GM21515 (cell line): ENCODE results near the gene TPT1.
"Not testable (repeated sequence)": the region's sequence is repeated elsewhere in the genome, so short reads cannot be mapped to it uniquely, and the experiment has no call there.

Source experiments
- ATAC-seq: cut with Tn5 transposase; IDR thresholded peaks from one replicate; pipeline ENCODE4 v1.9.1; 2021; ENCODE audit not compliant: unreplicated experiment

The TPT1 gene

GRCh38 chr13:45368005-45368404 is 27.0 kb upstream of the TPT1 start:
- no peak for ATAC-seq

GRCh38 chr13:45367358-45367757 is 26.4 kb upstream of the TPT1 start:
- peak; percentile 92 for ATAC-seq

- no peak for ATAC-seq
These were observed 24.5 kb upstream of the TPT1 start for GRCh38 chr13:45365558-45365885.

GRCh38 chr13:45364876-45365557 is 24.0 kb upstream of the TPT1 start:
- ATAC-seq: no peak

GRCh38 chr13:45362939-45363338 is 22.0 kb upstream of the TPT1 start:
- no peak for ATAC-seq

- no peak for ATAC-seq
These were observed 20.7 kb upstream of the TPT1 start for GRCh38 chr13:45361596-45362206.

- no peak for ATAC-seq
These were observed 16.1 kb upstream of the TPT1 start for GRCh38 chr13:45356966-45357672.

GRCh38 chr13:45353895-45354294 is 12.9 kb upstream of the TPT1 start:
- ATAC-seq: no peak

GRCh38 chr13:45352031-45352430 is 11.0 kb upstream of the TPT1 start:
- no peak for ATAC-seq

GRCh38 chr13:45350152-45350551 is 9.2 kb upstream of the TPT1 start:
- no peak for ATAC-seq

- ATAC-seq: no peak
These were observed 8.5 kb upstream of the TPT1 start for GRCh38 chr13:45349438-45349837.

- not testable (repeated sequence) for ATAC-seq
These were observed 3.1 kb upstream of the TPT1 start for GRCh38 chr13:45344064-45344463.

GRCh38 chr13:45343102-45343501 is 2.1 kb upstream of the TPT1 start:
- ATAC-seq: not testable (repeated sequence)

- ATAC-seq: not testable (repeated sequence)
These were observed 1.7 kb upstream of the TPT1 start for GRCh38 chr13:45342668-45343067.

- ATAC-seq: no peak
These were observed 967 bp upstream of the TPT1 start for GRCh38 chr13:45341799-45342500.

- peak; percentile 45 for ATAC-seq
These were observed 455 bp downstream of the TPT1 start for GRCh38 chr13:45340422-45341033.

- no peak for ATAC-seq
These were observed 1.1 kb downstream of the TPT1 start for GRCh38 chr13:45339867-45340266.

- ATAC-seq: no peak
These were observed 1.6 kb downstream of the TPT1 start for GRCh38 chr13:45339399-45339798.

GRCh38 chr13:45337803-45338202 is 3.2 kb downstream of the TPT1 start:
- ATAC-seq: no peak

GRCh38 chr13:45337395-45337794 is 3.6 kb downstream of the TPT1 start:
- no peak for ATAC-seq
